HCT116 (cell line): Measurements from ENCODE around the gene ANKLE1. TPM values are rescaled to one million over a fixed set of nuclear protein-coding genes. Genes with fewer than 3 reads are reported as not detected.

ENCODE experiments used
- ATAC-seq: fragments of 200-7000 bp; cut with Tn5 transposase; 2 replicates; pipeline ENCODE4 v1.9.1; 2020; ENCODE audit warnings: mild to moderate bottlenecking, moderate library complexity
- BruUV-seq: library from RNA; stranded (reverse); fragments of 400-500 nt; replicated peaks from 2 replicates; lab custom pipeline; 2021; lab: Mats Ljungman, UMichigan
- CTCF ChIA-PET: fragments of 300-600 bp; sonication (Branson Sonifier 250); formaldehyde crosslinking; loops from one replicate; lab custom pipeline; 2021; ENCODE audit warnings: antibody characterized with exemption; lab: Charles Lee
- POLR2A ChIA-PET: fragments of 300-600, 350-600 bp; sonication (Branson Sonifier 250); formaldehyde crosslinking; loops from one replicate; lab custom pipeline; 2021; ENCODE audit warnings: antibody characterized with exemption; lab: Charles Lee
- RAD21 ChIA-PET, 2 experiments: fragments of 300-600 bp; sonication (Branson Sonifier 250); formaldehyde crosslinking; loops; one replicate each; lab custom pipeline; 2023; ENCODE audit warnings: low total read pairs in 2 of 2; ENCODE audit not compliant: uncharacterized antibody in 2 of 2, unreplicated experiment in 2 of 2, low non-redundant PET in 1 of 2; lab: Charles Lee
- DNase-seq: peaks from one replicate; pipeline ENCODE4 v3.0.0-alpha.2; 2010; ENCODE audit warnings: low read depth, low spot score
- H2AFZ ChIP-seq: fragments of 200-600 bp; shearing (Covaris generic), sonication (generic); 2 replicates; pipeline ENCODE4 v1.6.1; 2017; ENCODE audit warnings: low read depth, mixed run types, mixed read lengths, antibody characterized with exemption, low read length; ENCODE audit not compliant: poor library complexity, severe bottlenecking
- H3K27ac ChIP-seq: 2 replicates; pipeline ENCODE4 v1.5.1; 2012; ENCODE audit warnings: low read depth, low read length
- H3K27me3 ChIP-seq: fragments of 200-600 bp; sonication (generic); 2 replicates; pipeline ENCODE4 v1.6.1; 2016; ENCODE audit warnings: mixed run types, low read length, mixed read lengths; ENCODE audit not compliant: insufficient read depth
- H3K36me3 ChIP-seq, 2 experiments: fragments of 200-500 bp in 1 of 2; fragments of 200-600 bp in 1 of 2; sonication (Bioruptor generic) in 1 of 2; sonication (generic) in 1 of 2; 2 replicates each; pipeline versions ENCODE4 v1.5.1 to v1.6.1; 2014 to 2016; ENCODE audit warnings: low read length in 2 of 2, inconsistent platforms in 1 of 2, mixed read lengths in 1 of 2, mixed run types in 1 of 2; ENCODE audit not compliant: insufficient read depth in 2 of 2, control insufficient read depth in 1 of 2
- H3K4me1 ChIP-seq, 2 experiments: fragments of 200-600 bp in 1 of 2; sonication (generic) in 1 of 2; 2 replicates each; pipeline versions ENCODE4 v1.5.1 to v1.6.1; 2012 to 2017; ENCODE audit warnings: low read length in 2 of 2, inconsistent platforms in 1 of 2, mild to moderate bottlenecking in 1 of 2, mixed read lengths in 1 of 2, mixed run types in 1 of 2, moderate library complexity in 1 of 2; ENCODE audit not compliant: insufficient read depth in 2 of 2, control insufficient read depth in 1 of 2
- H3K4me2 ChIP-seq: fragments of 200-600 bp; sonication (generic); 2 replicates; pipeline ENCODE4 v1.6.1; 2017; ENCODE audit warnings: mixed run types, low read length, mixed read lengths
- H3K4me3 ChIP-seq, 2 experiments: fragments of 200-600 bp in 1 of 2; sonication (generic) in 1 of 2; replicated peaks in 1 of 2; 2 replicates each; pipeline ENCODE4 v1.5.1; 2011 to 2016; ENCODE audit warnings: low read length in 2 of 2, control low read depth in 1 of 2, low read depth in 1 of 2, mild to moderate bottlenecking in 1 of 2, mixed read lengths in 1 of 2, mixed run types in 1 of 2
- H3K79me2 ChIP-seq: fragments of 200-600 bp; sonication (generic); 2 replicates; pipeline ENCODE4 v1.6.1; 2017; ENCODE audit warnings: mild to moderate bottlenecking, mixed run types, low read length, moderate library complexity, mixed read lengths; ENCODE audit not compliant: insufficient read depth
- H3K9ac ChIP-seq: fragments of 200-600 bp; sonication (generic); 2 replicates; pipeline ENCODE4 v1.6.1; 2016; ENCODE audit warnings: low read length, mixed read lengths
- H3K9me2 ChIP-seq: fragments of 200-600 bp; sonication (generic), shearing (Covaris generic); 2 replicates; pipeline ENCODE4 v1.6.1; 2017; ENCODE audit warnings: mixed run types, mild to moderate bottlenecking, moderate library complexity; ENCODE audit not compliant: insufficient read depth
- H3K9me3 ChIP-seq, 2 experiments: fragments of 200-500 bp in 1 of 2; fragments of 200-600 bp in 1 of 2; sonication (Bioruptor generic) in 1 of 2; sonication (generic) in 1 of 2; 2 replicates each; pipeline ENCODE4 v1.6.1; 2014 to 2017; ENCODE audit warnings: low read length in 2 of 2, mixed read lengths in 2 of 2, inconsistent platforms in 1 of 2, low read depth in 1 of 2, mild to moderate bottlenecking in 1 of 2, mixed run types in 1 of 2, moderate library complexity in 1 of 2; ENCODE audit not compliant: control insufficient read depth in 1 of 2, insufficient read depth in 1 of 2
- H4K20me1 ChIP-seq: fragments of 200-600 bp; sonication (generic), shearing (Covaris generic); 2 replicates; pipeline ENCODE4 v1.6.1; 2017; ENCODE audit warnings: mixed run types, mild to moderate bottlenecking, moderate library complexity; ENCODE audit not compliant: insufficient read depth
- ATF3 ChIP-seq: IDR thresholded peaks from 2 replicates; pipeline ENCODE4 v1.6.1; 2012
- CBX3 ChIP-seq: IDR thresholded peaks from 2 replicates; pipeline ENCODE4 v1.6.1; 2012; ENCODE audit warnings: low read depth
- CEBPB ChIP-seq: IDR thresholded peaks from 2 replicates; pipeline ENCODE4 v1.6.1; 2012; ENCODE audit warnings: low read depth
- EGR1 ChIP-seq: IDR thresholded peaks from 2 replicates; pipeline ENCODE4 v1.6.1; 2012; ENCODE audit warnings: low read depth
- EZH2 ChIP-seq: fragments of 200-600 bp; sonication (generic); IDR thresholded peaks from 2 replicates; pipeline ENCODE4 v1.6.1; 2017; ENCODE audit warnings: antibody characterized with exemption, mixed run types
- EZH2phosphoT487 ChIP-seq: fragments of 200-600 bp; IDR thresholded peaks from 2 replicates; pipeline ENCODE4 v1.6.1; 2018; ENCODE audit warnings: antibody characterized with exemption, borderline replicate concordance
- FOSL1 ChIP-seq: IDR thresholded peaks from 2 replicates; pipeline ENCODE4 v1.6.1; 2012; ENCODE audit warnings: low read depth
- RAD21 ChIP-seq: IDR thresholded peaks from 2 replicates; pipeline ENCODE4 v1.6.1; 2012; ENCODE audit warnings: low read depth, mild to moderate bottlenecking
- REST ChIP-seq: IDR thresholded peaks from 2 replicates; pipeline ENCODE4 v1.6.1; 2012; ENCODE audit warnings: low read depth
- SP1 ChIP-seq: IDR thresholded peaks from 2 replicates; pipeline ENCODE4 v1.6.1; 2012; ENCODE audit warnings: low read depth
- SRF ChIP-seq: IDR thresholded peaks from 2 replicates; pipeline ENCODE4 v1.6.1; 2012; ENCODE audit warnings: low read depth
- TCF7L2 ChIP-seq: IDR thresholded peaks from 2 replicates; pipeline ENCODE4 v1.7.0; 2011; ENCODE audit warnings: borderline replicate concordance, inconsistent platforms; ENCODE audit not compliant: insufficient read depth, insufficient read length; ENCODE audit errors: extremely low read depth
- YY1 ChIP-seq: IDR thresholded peaks from 2 replicates; pipeline ENCODE4 v1.6.1; 2011; ENCODE audit warnings: low read length, low read depth, moderate library complexity, mild to moderate bottlenecking; ENCODE audit not compliant: insufficient replicate concordance; ENCODE audit errors: extremely low read depth
- ZBTB33 ChIP-seq: IDR thresholded peaks from 2 replicates; pipeline ENCODE4 v1.6.1; 2011; ENCODE audit warnings: mild to moderate bottlenecking, low read length, moderate library complexity; ENCODE audit not compliant: insufficient replicate concordance; ENCODE audit errors: extremely low read depth
- ZNF274 ChIP-seq: fragments of 200-500 bp; sonication (Bioruptor generic); IDR thresholded peaks from 2 replicates; pipeline ENCODE4 v1.6.1; 2014; ENCODE audit warnings: mild to moderate bottlenecking, low read depth, low read length, inconsistent platforms
- intact Hi-C: fragments of 100-400 bp; cut with micrococcal nuclease; formaldehyde crosslinking; loops from 2 replicates; pipeline ENCODE4 v1.10.0; 2022
- total RNA-seq: library from RNA; stranded (reverse); gene quantifications from one replicate; pipeline ENCODE4 v1.2.1, GENCODE V29; 2021; ENCODE audit not compliant: unreplicated experiment

The ANKLE1 gene
- total RNA-seq, 1 experiment from 2014 or later, result 14.8 TPM

GRCh38 chr19:17275441-17276175, 6.1 kb upstream of the ANKLE1 start:
- no peak overlapping the region for H3K4me2 ChIP-seq
- BruUV-seq, result no TSS peak
- no peaks in the 10 kb centered on the region for H3K9me3 ChIP-seq
- H3K9ac ChIP-seq, result no peak overlapping the region
- H3K27me3 ChIP-seq, result no peaks in the 10 kb centered on the region
- ChIA-PET POLR2A (no interaction called here), CTCF (no interaction called here), RAD21 (no interaction called here)
- H3K27ac ChIP-seq, result no peak overlapping the region
- H3K36me3 ChIP-seq, result peaks cover 17 to 41% of the 10 kb centered on the region in 2 experiments
- no peaks in the 10 kb centered on the region for H3K79me2 ChIP-seq
- ATAC-seq (no peak), DNase-seq (no peak)
- no peaks in the 10 kb centered on the region for H4K20me1 ChIP-seq
- no peak overlapping the region for H3K4me3 ChIP-seq
- intact Hi-C loops, result no loop called here
- TF ChIP-seq SRF (no peak), SP1 (no peak), CBX3 (no peak), ZBTB33 (no peak), EZH2phosphoT487 (no peak), TCF7L2 (no peak), ATF3 (no peak), REST (no peak), ZNF274 (no peak), CEBPB (no peak), EZH2 (no peak), YY1 (no peak), RAD21 (no peak), FOSL1 (no peak), EGR1 (no peak)
- H3K9me2 ChIP-seq, result no peaks in the 10 kb centered on the region
- no peak overlapping the region for H2AFZ ChIP-seq
- H3K4me1 ChIP-seq, result no peaks in the 10 kb centered on the region
